Natural killer cell (primary cell): ENCODE measurements around the gene NFYC. TPM values are rescaled to one million over a fixed set of nuclear protein-coding genes. Genes with fewer than 3 reads are reported as not detected.
A peak's percentile ranks its signal among the peaks of the same experiment; 100 is the strongest.

Experiments used
- ATAC-seq, 3 donors: fragments of 150-1000 bp in 2 of 3; fragments of 200-7000 bp in 1 of 3; cut with Tn5 transposase; 1 replicate in 1 of 3; 2 replicates in 2 of 3; pipeline ENCODE4 v1.10.0; 2021; ENCODE audit warnings: mild to moderate bottlenecking in 2 of 3, moderate library complexity in 2 of 3
- DNase-seq, 2 donors: peaks; one replicate each; pipeline versions ENCODE4 v3.0.0 to v3.0.0-alpha.2; 2013 to 2021; ENCODE audit warnings: mixed read lengths in 1 of 2
- H3K27ac ChIP-seq: one replicate; pipeline ENCODE4 v1.5.1; 2013; ENCODE audit warnings: mild to moderate bottlenecking, low read length
- H3K27me3 ChIP-seq: one replicate; pipeline ENCODE4 v1.6.1; 2013; ENCODE audit warnings: low read length; ENCODE audit not compliant: control insufficient read depth, insufficient read depth
- H3K36me3 ChIP-seq: one replicate; pipeline ENCODE4 v1.6.1; 2013; ENCODE audit warnings: low read length; ENCODE audit not compliant: control insufficient read depth, insufficient read depth
- H3K4me1 ChIP-seq: one replicate; pipeline ENCODE4 v1.6.1; 2013; ENCODE audit warnings: low read length; ENCODE audit not compliant: control insufficient read depth, insufficient read depth
- H3K4me3 ChIP-seq: one replicate; pipeline ENCODE4 v1.5.1; 2013; ENCODE audit warnings: low read length
- H3K9me3 ChIP-seq: one replicate; pipeline ENCODE4 v1.6.1; 2013; ENCODE audit warnings: low read length; ENCODE audit not compliant: control insufficient read depth, insufficient read depth
- H3K27ac Mint-ChIP-seq, 2 donors: one replicate each; pipeline ENCODE4 v1.8.0; 2022; ENCODE audit warnings: mild to moderate bottlenecking in 2 of 2, mixed read lengths in 2 of 2, moderate library complexity in 1 of 2
- H3K27me3 Mint-ChIP-seq, 2 donors: one replicate each; pipeline ENCODE4 v1.8.0; 2022; ENCODE audit warnings: low read depth in 2 of 2, mixed read lengths in 2 of 2
- H3K36me3 Mint-ChIP-seq: one replicate; pipeline ENCODE4 v1.8.0; 2022; ENCODE audit warnings: mixed read lengths
- H3K4me1 Mint-ChIP-seq, 2 donors: one replicate each; pipeline ENCODE4 v1.8.0; 2022; ENCODE audit warnings: mixed read lengths in 2 of 2
- H3K4me3 Mint-ChIP-seq: one replicate; pipeline ENCODE4 v1.8.0; 2022; ENCODE audit warnings: mild to moderate bottlenecking, moderate library complexity, mixed read lengths
- H3K9me3 Mint-ChIP-seq, 2 donors: one replicate each; pipeline ENCODE4 v1.8.0; 2022; ENCODE audit warnings: mixed read lengths in 2 of 2
- WGBS: methylation state at CpG from one replicate; pipeline ENCODE4 v1.1.7; 2013; ENCODE audit warnings: missing lambda C conversion rate; ENCODE audit not compliant: insufficient coverage; 5-methylcytosine and 5-hydroxymethylcytosine counted together
- intact Hi-C: fragments of 100-400 bp; cut with micrococcal nuclease; formaldehyde crosslinking; loops from one replicate; pipeline ENCODE4 v1.14.2; 2022
- total RNA-seq, 4 donors: library from RNA; stranded (reverse); fragments of 120-200 nt in 1 of 4; gene quantifications; one replicate each; pipeline versions ENCODE4 v1.2.3 to v1.2.4, GENCODE V29; 2013 to 2022
- TF ChIP-seq, protein P1 (sequence below): fragments of 200-600 bp; IDR thresholded peaks from one replicate; pipeline ENCODE4 v1.8.0; 2022; ENCODE audit warnings: antibody characterized with exemption

The NFYC gene
- total RNA-seq, 3 donors from 2014 or later (not counting 1 experiment from before 2014, with no cell fraction given) = 38.7 to 60.4 (median 48.5) TPM

DNA sequence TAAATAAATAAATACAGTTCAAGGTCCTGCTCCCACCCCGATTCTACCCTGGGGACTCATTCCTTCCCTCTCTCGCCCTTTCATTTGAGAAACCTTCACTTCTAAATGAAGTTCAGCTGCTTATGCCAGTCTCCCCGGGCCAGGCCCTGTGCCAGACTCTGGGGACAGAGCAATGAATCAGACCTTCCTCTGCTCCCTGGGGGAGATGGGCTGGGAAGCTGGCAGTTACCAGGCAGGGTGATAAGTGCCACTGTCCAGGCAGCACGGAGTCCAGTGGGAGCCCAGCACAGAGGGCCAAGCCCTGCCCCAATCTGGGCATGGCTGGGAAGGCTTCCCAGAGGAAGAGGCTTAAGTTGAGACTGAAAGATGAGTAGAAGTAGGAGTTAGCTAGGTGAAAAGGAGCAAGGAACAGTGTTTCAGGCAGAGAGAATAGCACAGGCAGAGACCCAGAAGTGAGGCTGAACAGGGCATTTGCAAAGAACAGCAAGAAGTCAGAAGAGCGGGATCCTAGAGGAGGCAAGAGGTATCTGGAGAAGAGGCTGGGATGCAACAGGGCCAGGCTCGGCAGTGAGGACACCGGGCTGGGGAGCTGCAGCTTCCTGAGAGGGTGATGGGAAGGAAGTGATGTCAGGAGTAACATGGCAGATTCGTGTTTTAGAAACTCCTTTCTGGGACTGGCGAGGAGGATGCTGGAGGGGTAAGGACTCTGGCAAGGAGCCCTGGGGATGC lies 105.6 kb downstream of the NFYC start:
- Histone ChIP-seq H3K27ac (no peak overlapping the region), H3K27me3 (no peaks in the 10 kb centered on the region), H3K36me3 (no peaks in the 10 kb centered on the region), H3K4me1 (peaks cover 15% of the 10 kb centered on the region), H3K4me3 (no peak overlapping the region), H3K9me3 (no peaks in the 10 kb centered on the region)
- Mint-ChIP-seq H3K36me3 (no peaks in the 10 kb centered on the region), H3K4me3 (no peak overlapping the region), H3K27me3 (peaks cover 0 to 5% of the 10 kb centered on the region in 2 donors), H3K9me3 (no peaks in the 10 kb centered on the region), H3K4me1 (peaks cover 12 to 21% of the 10 kb centered on the region in 2 donors), H3K27ac (no peak overlapping the region)
- TF ChIP-seq, protein P1, sequence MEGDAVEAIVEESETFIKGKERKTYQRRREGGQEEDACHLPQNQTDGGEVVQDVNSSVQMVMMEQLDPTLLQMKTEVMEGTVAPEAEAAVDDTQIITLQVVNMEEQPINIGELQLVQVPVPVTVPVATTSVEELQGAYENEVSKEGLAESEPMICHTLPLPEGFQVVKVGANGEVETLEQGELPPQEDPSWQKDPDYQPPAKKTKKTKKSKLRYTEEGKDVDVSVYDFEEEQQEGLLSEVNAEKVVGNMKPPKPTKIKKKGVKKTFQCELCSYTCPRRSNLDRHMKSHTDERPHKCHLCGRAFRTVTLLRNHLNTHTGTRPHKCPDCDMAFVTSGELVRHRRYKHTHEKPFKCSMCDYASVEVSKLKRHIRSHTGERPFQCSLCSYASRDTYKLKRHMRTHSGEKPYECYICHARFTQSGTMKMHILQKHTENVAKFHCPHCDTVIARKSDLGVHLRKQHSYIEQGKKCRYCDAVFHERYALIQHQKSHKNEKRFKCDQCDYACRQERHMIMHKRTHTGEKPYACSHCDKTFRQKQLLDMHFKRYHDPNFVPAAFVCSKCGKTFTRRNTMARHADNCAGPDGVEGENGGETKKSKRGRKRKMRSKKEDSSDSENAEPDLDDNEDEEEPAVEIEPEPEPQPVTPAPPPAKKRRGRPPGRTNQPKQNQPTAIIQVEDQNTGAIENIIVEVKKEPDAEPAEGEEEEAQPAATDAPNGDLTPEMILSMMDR = no peak
- 64% methylated on average over 8 of the region's 9 CpGs for WGBS
- ATAC-seq = no peak
- peak in 1 of 2 donors; percentile 29 for DNase-seq
- intact Hi-C loops = no loop called here

DNA sequence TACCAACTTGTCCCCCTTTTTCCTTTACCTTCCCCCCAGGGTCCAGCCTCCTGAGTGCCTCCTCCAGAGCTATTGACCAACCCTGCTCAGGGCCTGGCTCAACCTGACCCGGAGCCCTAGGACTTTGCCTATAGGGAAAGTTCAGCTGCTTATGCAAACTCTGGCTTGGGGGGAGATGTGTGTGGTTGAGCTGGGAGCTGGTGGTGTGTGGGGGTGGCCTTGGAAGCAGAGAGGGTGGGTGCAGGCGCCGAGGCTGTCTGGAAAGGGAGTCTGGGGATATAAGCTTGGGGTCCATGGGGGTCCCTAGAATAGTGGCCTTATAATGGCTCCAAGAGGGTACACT lies 106.1 kb downstream of the NFYC start:
- TF ChIP-seq, protein P1 = no peak
- Histone ChIP-seq H3K9me3 (no peaks in the 10 kb centered on the region), H3K4me3 (no peak overlapping the region), H3K4me1 (peaks cover 18% of the 10 kb centered on the region), H3K27me3 (no peaks in the 10 kb centered on the region), H3K36me3 (no peaks in the 10 kb centered on the region), H3K27ac (no peak overlapping the region)
- Mint-ChIP-seq H3K27ac (no peak overlapping the region), H3K4me3 (no peak overlapping the region), H3K27me3 (peaks cover 0 to 5% of the 10 kb centered on the region in 2 donors), H3K36me3 (no peaks in the 10 kb centered on the region), H3K4me1 (peaks cover 12 to 23% of the 10 kb centered on the region in 2 donors), H3K9me3 (no peaks in the 10 kb centered on the region)
- WGBS = 90% methylated on average over 3 of the region's 3 CpGs
- intact Hi-C loops = no loop called here
- no peak for ATAC-seq
- no peak for DNase-seq

DNA sequence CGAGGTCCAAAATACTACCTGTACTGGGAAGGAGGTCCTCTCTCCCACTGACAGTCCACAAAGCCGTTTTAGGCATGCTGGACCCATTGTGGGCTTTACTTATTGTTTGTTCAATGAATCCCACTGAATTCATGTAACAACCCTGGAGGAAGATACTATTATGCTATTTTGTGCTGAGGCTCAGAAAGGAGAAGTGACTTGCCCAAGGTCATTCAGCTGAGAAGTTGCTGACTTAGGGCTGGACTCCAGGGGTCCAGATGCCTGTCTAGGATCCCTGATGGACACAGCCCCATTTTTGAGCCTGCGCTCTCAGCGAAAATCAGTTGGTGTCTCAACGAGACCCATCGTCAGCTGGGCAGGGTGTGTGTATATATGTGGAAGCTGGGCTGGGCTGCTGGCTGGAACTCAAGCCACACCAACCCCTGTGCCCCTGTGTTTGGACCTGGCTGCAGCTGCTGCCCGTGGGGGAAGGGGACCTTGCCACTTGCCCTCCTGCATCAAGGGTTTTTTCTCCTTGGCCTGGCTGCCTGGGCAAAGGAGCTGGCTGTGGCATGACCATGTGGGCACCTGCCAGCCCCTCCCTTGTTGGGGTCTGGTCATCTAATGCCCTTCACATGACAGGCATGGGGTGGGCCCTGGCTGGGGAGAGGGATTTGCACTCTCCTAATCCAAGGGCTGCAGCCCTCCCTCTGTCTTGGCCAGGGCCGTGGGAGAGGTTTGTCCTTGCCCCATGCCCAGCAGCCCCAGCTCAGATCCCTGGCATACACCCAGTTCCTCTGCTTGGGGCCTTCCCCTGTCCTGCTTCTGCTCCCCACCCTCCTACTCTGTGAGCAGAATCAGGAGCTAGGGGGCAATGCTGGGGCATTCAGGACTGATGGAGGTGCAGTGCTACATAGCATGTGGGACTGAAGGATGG lies 107.1 kb downstream of the NFYC start:
- H3K4me1 ChIP-seq = peaks cover 20% of the 10 kb centered on the region
- H3K36me3 ChIP-seq = no peaks in the 10 kb centered on the region
- no peaks in the 10 kb centered on the region for H3K36me3 Mint-ChIP-seq
- no peaks in the 10 kb centered on the region for H3K9me3 Mint-ChIP-seq
- DNase-seq = no peak
- H3K27me3 Mint-ChIP-seq = peaks cover 0 to 5% of the 10 kb centered on the region in 2 donors
- H3K4me3 Mint-ChIP-seq = no peak overlapping the region
- no peak for ATAC-seq
- intact Hi-C loops = no loop called here
- no peak overlapping the region for H3K27ac Mint-ChIP-seq
- H3K27ac ChIP-seq = no peak overlapping the region
- no peaks in the 10 kb centered on the region for H3K9me3 ChIP-seq
- H3K4me1 Mint-ChIP-seq = peaks cover 12 to 26% of the 10 kb centered on the region in 2 donors
- H3K27me3 ChIP-seq = no peaks in the 10 kb centered on the region
- TF ChIP-seq, protein P1 = no peak
- 89% methylated on average over 8 of the region's 8 CpGs for WGBS
- no peak overlapping the region for H3K4me3 ChIP-seq
